HG02884 (cell line): ENCODE results near the gene CARD19.

ENCODE experiments used
- ATAC-seq: cut with Tn5 transposase; IDR thresholded peaks from one replicate; pipeline ENCODE4 v1.9.1; 2021; ENCODE audit warnings: mild to moderate bottlenecking, moderate library complexity; ENCODE audit not compliant: unreplicated experiment

Gene CARD19

GRCh38 chr9:93117924-93118862 lies 22.2 kb downstream of the CARD19 start:
- ATAC-seq: no peak

GRCh38 chr9:93118863-93119702 lies 23.1 kb downstream of the CARD19 start:
- ATAC-seq: no peak

DNA sequence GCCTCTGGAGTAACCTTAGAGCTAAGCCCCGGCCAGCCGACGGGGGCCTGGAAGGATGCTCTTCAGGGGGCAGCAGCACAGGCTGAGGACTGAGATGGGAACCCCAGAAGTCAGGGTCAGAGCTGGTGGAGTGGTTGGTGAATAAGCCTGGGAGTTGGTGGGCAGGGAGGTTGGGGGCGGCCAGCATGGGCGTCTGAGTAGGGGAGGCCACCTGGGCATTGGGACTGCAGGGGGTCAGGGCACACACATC lies 23.6 kb downstream of the CARD19 start:
- no peak for ATAC-seq

GRCh38 chr9:93119953-93120845 lies 24.2 kb downstream of the CARD19 start:
- ATAC-seq: peak; percentile 98

GRCh38 chr9:93120846-93121315 lies 24.9 kb downstream of the CARD19 start:
- ATAC-seq: no peak

GRCh38 chr9:93121316-93122241 lies 25.6 kb downstream of the CARD19 start:
- ATAC-seq: no peak

DNA sequence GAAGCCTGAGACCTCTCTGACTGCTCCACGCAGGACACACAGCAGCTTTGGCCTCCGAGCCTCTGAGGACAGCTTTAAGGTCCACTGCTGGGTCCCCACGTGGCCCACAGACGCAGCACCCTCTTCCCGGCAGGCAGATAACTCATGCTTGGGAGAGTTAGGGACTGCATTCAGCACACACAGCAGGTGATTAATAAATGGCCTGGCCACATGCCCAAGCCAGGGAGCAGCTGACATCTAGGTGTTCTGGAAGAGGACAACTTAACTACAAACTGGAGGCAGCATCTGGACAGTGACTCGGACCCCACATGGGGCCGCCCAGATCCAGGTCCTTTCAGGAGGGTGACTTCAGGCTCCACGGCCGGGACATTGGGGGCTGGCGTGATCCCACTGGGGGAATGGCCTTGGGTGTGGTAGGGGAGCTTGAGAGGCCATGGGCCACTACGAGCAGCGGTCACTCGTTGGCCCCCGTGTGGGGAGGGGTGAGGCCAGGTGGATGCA lies 26.8 kb downstream of the CARD19 start:
- ATAC-seq: no peak

GRCh38 chr9:93123561-93124283 lies 27.7 kb downstream of the CARD19 start:
- no peak for ATAC-seq

GRCh38 chr9:93124793-93125192 lies 28.8 kb downstream of the CARD19 start:
- no peak for ATAC-seq

GRCh38 chr9:93125331-93125894 lies 29.4 kb downstream of the CARD19 start:
- ATAC-seq: no peak

DNA sequence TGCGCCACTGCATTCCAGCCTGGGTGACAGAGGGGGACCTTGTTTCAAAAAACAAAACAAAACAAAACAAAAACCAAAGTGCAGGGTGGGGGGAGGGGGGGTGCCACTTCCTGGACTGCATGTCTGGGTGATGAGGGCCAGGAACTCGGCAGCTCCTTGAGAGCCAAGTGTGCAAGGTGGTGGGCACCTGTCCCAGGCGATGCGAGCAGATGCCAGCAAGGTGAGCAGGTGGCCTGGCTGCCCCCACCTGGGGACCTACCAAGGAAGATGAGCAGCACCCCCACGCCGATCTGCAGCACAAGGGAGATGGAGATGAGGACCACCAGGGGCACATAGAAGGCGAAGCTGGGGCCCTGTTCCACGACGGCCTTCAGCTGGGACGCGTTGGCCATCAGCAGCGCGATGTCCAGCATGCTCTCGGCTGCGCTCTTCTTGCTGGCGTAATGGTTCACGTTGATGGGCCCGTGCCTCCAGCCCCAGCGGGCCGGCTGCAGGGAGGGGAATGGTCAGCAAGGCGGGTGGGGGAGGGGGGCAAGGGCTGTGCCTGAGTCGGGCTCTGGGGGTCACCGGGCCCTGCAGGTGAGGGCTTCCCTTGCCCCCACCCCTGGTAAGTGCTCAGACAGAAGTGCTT lies 30.2 kb downstream of the CARD19 start:
- ATAC-seq: no peak

DNA sequence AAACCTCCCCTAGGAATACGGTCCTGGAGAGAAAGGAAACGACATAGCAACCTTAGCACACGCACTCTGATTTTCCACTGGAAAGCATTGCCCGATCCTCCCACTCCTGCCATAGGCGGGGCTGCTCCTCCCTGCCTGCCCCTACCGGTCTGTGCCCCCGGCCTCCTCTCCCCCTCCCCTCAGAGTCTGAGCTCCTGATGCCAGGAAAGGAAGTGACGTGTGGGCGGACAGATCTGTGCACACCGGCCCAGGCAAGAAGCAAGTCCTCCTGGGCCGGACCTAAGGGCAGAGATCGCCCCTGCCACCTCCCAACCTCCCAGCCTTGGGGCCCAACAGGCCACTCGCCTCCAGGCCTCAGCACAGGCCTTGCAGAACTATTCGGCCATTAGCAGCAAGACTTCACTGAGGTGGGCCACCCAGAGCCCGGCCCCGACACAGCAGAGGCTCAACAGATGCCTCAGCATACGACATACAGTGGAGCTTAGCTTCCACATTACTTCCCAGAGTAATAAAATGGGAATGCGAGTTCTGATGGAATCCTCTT lies 30.9 kb downstream of the CARD19 start:
- no peak for ATAC-seq

GRCh38 chr9:93127395-93127911 lies 31.4 kb downstream of the CARD19 start:
- ATAC-seq: no peak

GRCh38 chr9:93128011-93128714 lies 32.1 kb downstream of the CARD19 start:
- no peak for ATAC-seq

- no peak for ATAC-seq
These were observed 32.8 kb downstream of the CARD19 start for GRCh38 chr9:93128715-93129224.

DNA sequence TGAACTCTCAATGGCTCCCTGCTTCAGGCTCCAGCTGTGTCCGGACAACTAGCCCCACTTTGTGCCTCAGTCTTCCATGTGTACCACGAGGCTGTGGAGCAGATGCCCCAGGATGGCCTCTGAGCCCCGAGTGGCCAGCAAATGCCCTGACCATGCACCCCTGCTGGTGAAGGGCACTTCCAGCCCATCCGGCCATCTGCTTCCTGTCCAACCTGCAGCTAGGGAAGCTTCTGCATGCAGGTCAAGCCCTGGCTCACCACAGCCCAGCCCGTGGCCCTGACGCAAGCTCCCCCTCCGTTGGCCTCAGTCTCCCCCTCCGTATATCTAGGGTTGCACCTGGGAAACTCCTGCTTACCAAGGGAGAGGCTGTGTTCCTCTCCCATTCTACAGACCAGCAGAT lies 33.3 kb downstream of the CARD19 start:
- no peak for ATAC-seq
